ENCODE results near the gene DTX3.
"Not testable (repeated sequence)": the region's sequence is repeated elsewhere in the genome, so short reads cannot be mapped to it uniquely, and the experiment has no call there.

Gene DTX3

GRCh38 chr12:57604454-57604991 is at the start of gene DTX3:
DTX3 (plus strand) TSS chr12:57604824; CDS start chr12:57606518, 1,694 bp downstream.
- peak in 12 of 14 donors; percentile 26 to 68 (median 50) for DNase-seq

GRCh38 chr12:57554897-57555296 is 49.7 kb upstream of the DTX3 start:
- DNase-seq = no peak

GRCh38 chr12:57558864-57559263 is 45.8 kb upstream of the DTX3 start:
- DNase-seq = no peak

GRCh38 chr12:57560516-57560915 is 44.1 kb upstream of the DTX3 start:
- no peak for DNase-seq

GRCh38 chr12:57561117-57561516 is 43.5 kb upstream of the DTX3 start:
- DNase-seq = not testable (repeated sequence)

- DNase-seq = no peak
These were observed 41.3 kb upstream of the DTX3 start for GRCh38 chr12:57563358-57563757.

GRCh38 chr12:57564178-57564740 is 40.4 kb upstream of the DTX3 start:
- DNase-seq = no peak

GRCh38 chr12:57568838-57569237 is 35.8 kb upstream of the DTX3 start:
- DNase-seq = no peak

- DNase-seq = no peak
These were observed 34.8 kb upstream of the DTX3 start for GRCh38 chr12:57569858-57570257.

GRCh38 chr12:57570438-57570837 is 34.2 kb upstream of the DTX3 start:
- not testable (repeated sequence) for DNase-seq

GRCh38 chr12:57571926-57572762 is 32.5 kb upstream of the DTX3 start:
- no peak for DNase-seq

- no peak for DNase-seq
These were observed 29.8 kb upstream of the DTX3 start for GRCh38 chr12:57574795-57575194.

GRCh38 chr12:57575771-57576612 is 28.6 kb upstream of the DTX3 start:
- no peak for DNase-seq

- DNase-seq = no peak
These were observed 27.9 kb upstream of the DTX3 start for GRCh38 chr12:57576613-57577160.

GRCh38 chr12:57577981-57578758 is 26.5 kb upstream of the DTX3 start:
- no peak for DNase-seq

- no peak for DNase-seq
These were observed 25.6 kb upstream of the DTX3 start for GRCh38 chr12:57579011-57579410.

- no peak for DNase-seq
These were observed 24.8 kb upstream of the DTX3 start for GRCh38 chr12:57579677-57580465.

GRCh38 chr12:57580466-57580795 is 24.2 kb upstream of the DTX3 start:
- no peak for DNase-seq

- DNase-seq = no peak
These were observed 22.8 kb upstream of the DTX3 start for GRCh38 chr12:57581802-57582201.

GRCh38 chr12:57582440-57582839 is 22.2 kb upstream of the DTX3 start:
- DNase-seq = no peak
